ENCODE results near the gene FAM124B.
"Not testable (repeated sequence)": the region's sequence is repeated elsewhere in the genome, so short reads cannot be mapped to it uniquely, and the experiment has no call there.

Gene FAM124B

DNA sequence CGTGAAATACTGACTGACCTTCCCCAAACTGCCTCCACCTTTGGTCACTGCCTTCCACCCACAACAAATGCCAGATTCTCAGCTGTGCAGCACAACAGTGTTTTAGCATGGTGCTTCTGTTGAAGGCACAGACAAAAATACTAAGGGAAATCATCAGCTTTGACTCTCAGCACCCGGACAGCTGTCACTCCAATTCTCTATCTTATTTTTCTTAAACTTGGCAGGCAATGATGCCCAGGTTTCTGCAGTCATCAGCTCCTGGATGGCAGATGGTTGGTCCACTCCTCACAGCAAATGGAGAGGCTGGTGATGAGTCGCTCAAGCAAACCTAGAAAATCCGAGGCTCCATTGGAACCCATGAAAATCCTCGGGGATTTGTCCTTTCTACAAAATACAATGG, 2.9 kb upstream of the FAM124B start:
- DNase-seq (ENCODE audit: low spot score in 2 of 2) (no peak), ATAC-seq (ENCODE audit: low read depth) (no peak)
- Mint-ChIP-seq H3K36me3 (no peaks in the 10 kb centered on the region), H3K27ac (no peak overlapping the region), H3K9me3 (no peaks in the 10 kb centered on the region), H3K4me1 (no peaks in the 10 kb centered on the region), H3K27me3 (no peaks in the 10 kb centered on the region), H3K4me3 (no peak overlapping the region)

- no peak overlapping the region for H3K4me3 Mint-ChIP-seq
- H3K27ac Mint-ChIP-seq = no peak overlapping the region
- DNase-seq (ENCODE audit: low spot score in 2 of 2) (no peak), ATAC-seq (ENCODE audit: low read depth) (no peak)
- no peaks in the 10 kb centered on the region for H3K27me3 Mint-ChIP-seq
- no peaks in the 10 kb centered on the region for H3K36me3 Mint-ChIP-seq
- no peaks in the 10 kb centered on the region for H3K4me1 Mint-ChIP-seq
- no peaks in the 10 kb centered on the region for H3K9me3 Mint-ChIP-seq
Measured at GRCh38 chr2:224403657-224404056, 1.8 kb upstream of the FAM124B start.

GRCh38 chr2:224400886-224401632, 848 bp downstream of the FAM124B start:
- H3K27ac Mint-ChIP-seq = no peak overlapping the region
- peaks cover 6% of the 10 kb centered on the region for H3K9me3 Mint-ChIP-seq
- DNase-seq (ENCODE audit: low spot score in 2 of 2) (no peak), ATAC-seq (ENCODE audit: low read depth) (no peak)
- peak overlapping the region; percentile 59 for H3K4me3 Mint-ChIP-seq
- no peaks in the 10 kb centered on the region for H3K4me1 Mint-ChIP-seq
- H3K27me3 Mint-ChIP-seq = no peaks in the 10 kb centered on the region
- no peaks in the 10 kb centered on the region for H3K36me3 Mint-ChIP-seq

- Mint-ChIP-seq H3K27ac (no peak overlapping the region), H3K36me3 (no peaks in the 10 kb centered on the region), H3K4me1 (no peaks in the 10 kb centered on the region), H3K9me3 (peaks cover 6% of the 10 kb centered on the region), H3K4me3 (no peak overlapping the region), H3K27me3 (no peaks in the 10 kb centered on the region)
- no peak for ATAC-seq (ENCODE audit: low read depth)
- no peak for DNase-seq (ENCODE audit: low spot score in 2 of 2)
Measured at GRCh38 chr2:224400174-224400810, 1.6 kb downstream of the FAM124B start.

DNA sequence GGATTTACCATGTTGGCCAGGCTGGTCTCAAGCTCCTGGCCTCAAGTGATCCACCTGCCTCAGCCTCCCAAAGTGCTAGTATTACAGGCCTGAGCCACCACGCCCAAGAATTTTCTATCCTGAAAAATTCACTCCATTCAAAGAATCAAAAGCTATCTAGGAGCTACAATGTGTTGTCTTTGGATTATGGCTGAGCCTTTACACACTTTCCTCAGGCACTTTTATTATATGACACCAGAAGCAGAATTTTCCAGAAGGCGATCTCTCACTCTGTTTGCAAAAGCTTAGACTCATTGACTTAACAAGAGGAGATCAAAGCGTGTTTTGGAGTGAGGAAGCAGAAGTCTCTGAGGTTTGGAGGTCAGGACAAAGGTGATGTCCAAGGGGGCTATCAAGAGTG, 3.6 kb downstream of the FAM124B start:
- H3K4me1 Mint-ChIP-seq = no peaks in the 10 kb centered on the region
- H3K4me3 Mint-ChIP-seq = no peak overlapping the region
- H3K36me3 Mint-ChIP-seq = no peaks in the 10 kb centered on the region
- no peak for DNase-seq (ENCODE audit: low spot score in 2 of 2)
- peaks cover 6% of the 10 kb centered on the region for H3K9me3 Mint-ChIP-seq
- no peak overlapping the region for H3K27ac Mint-ChIP-seq
- no peaks in the 10 kb centered on the region for H3K27me3 Mint-ChIP-seq
- ATAC-seq (ENCODE audit: low read depth) = no peak

DNA sequence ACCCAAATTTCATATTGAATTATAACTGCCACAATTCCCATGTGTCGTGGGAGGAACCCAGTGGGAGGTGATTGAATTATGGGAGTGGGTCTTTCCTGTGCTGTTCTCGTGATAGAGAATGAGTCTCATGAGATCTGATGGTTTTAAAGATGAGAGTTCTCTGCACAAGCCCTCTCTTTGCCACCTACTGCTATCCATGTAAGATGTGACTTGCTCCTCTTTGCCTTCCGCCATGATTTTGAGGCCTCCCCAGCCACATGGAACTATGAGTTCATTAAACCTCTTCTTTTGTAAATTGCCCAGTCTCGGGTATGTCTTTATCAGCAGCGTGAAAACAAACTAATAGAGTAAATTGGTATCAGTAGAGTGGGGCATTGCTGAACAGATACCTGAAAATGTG, 4.8 kb downstream of the FAM124B start:
- not testable (repeated sequence) for H3K9me3 Mint-ChIP-seq; H3K36me3 Mint-ChIP-seq; H3K4me3 Mint-ChIP-seq; H3K4me1 Mint-ChIP-seq; ATAC-seq (ENCODE audit: low read depth); H3K27ac Mint-ChIP-seq; DNase-seq (ENCODE audit: low spot score in 2 of 2); H3K27me3 Mint-ChIP-seq

GRCh38 chr2:224395620-224396390, 6.1 kb downstream of the FAM124B start:
- DNase-seq (ENCODE audit: low spot score in 2 of 2) (no peak), ATAC-seq (ENCODE audit: low read depth) (no peak)
- no peaks in the 10 kb centered on the region for H3K4me1 Mint-ChIP-seq
- H3K27ac Mint-ChIP-seq = no peak overlapping the region
- peaks cover 6% of the 10 kb centered on the region for H3K9me3 Mint-ChIP-seq
- H3K4me3 Mint-ChIP-seq = no peak overlapping the region
- H3K36me3 Mint-ChIP-seq = no peaks in the 10 kb centered on the region
- H3K27me3 Mint-ChIP-seq = no peaks in the 10 kb centered on the region

- H3K36me3 Mint-ChIP-seq = no peaks in the 10 kb centered on the region
- no peak for ATAC-seq (ENCODE audit: low read depth)
Measured at GRCh38 chr2:224393157-224393872, 8.6 kb downstream of the FAM124B start.

DNA sequence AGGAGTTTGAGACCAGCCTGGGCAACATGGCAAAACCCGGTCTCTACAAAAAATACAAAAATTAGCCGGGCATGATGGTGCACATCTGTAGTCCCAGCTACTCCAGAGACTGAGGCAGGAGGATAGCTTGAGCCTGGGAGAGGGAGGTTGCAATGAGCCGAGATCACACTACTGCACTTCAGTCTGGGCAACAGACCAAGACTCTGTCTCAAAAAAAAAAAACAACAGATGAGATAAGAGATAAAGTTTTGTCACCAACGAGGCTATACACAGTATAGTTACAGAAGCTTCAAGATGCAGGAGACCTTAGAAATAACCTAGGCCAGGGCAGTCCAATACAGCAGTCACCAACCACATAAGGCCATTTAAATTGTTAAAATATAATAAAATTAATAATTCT, 9.4 kb downstream of the FAM124B start:
- Mint-ChIP-seq H3K4me1 (no peaks in the 10 kb centered on the region), H3K27ac (no peak overlapping the region), H3K4me3 (no peak overlapping the region), H3K36me3 (no peaks in the 10 kb centered on the region), H3K27me3 (peaks cover 3% of the 10 kb centered on the region), H3K9me3 (peaks cover 6% of the 10 kb centered on the region)
- DNase-seq (ENCODE audit: low spot score in 2 of 2) (no peak), ATAC-seq (ENCODE audit: low read depth) (no peak)

More at GRCh38 chr2:224393157-224393872, 8.6 kb downstream of the FAM124B start:
- Mint-ChIP-seq H3K27ac (no peak overlapping the region), H3K4me3 (no peak overlapping the region), H3K27me3 (peaks cover 1% of the 10 kb centered on the region), H3K9me3 (peaks cover 6% of the 10 kb centered on the region), H3K4me1 (no peaks in the 10 kb centered on the region)
- no peak for DNase-seq (ENCODE audit: low spot score in 2 of 2)

DNA sequence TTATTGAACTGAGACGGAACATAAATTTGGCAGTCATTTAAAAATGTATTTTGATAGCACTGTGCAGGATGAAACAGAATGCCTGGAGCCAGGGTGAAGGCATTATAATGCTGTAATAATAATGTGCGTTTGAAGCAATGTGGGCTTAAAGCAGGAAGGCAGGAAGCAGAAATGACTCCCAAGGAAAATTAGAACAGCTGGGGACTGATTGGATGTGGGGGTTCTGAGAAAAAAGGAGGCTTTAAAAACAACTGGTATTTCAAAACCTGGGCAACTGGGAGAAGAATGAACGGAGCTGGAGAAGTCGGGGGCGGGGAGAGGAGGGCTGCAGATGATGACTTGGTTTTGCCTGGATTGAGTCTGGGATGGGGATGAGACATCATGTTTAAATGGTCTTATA, 12.6 kb downstream of the FAM124B start:
- DNase-seq (ENCODE audit: low spot score in 2 of 2) (no peak), ATAC-seq (ENCODE audit: low read depth) (no peak)
- no peak overlapping the region for H3K27ac Mint-ChIP-seq
- H3K9me3 Mint-ChIP-seq = no peaks in the 10 kb centered on the region
- no peaks in the 10 kb centered on the region for H3K36me3 Mint-ChIP-seq
- H3K4me3 Mint-ChIP-seq = no peak overlapping the region
- no peaks in the 10 kb centered on the region for H3K4me1 Mint-ChIP-seq
- H3K27me3 Mint-ChIP-seq = peaks cover 4% of the 10 kb centered on the region

DNA sequence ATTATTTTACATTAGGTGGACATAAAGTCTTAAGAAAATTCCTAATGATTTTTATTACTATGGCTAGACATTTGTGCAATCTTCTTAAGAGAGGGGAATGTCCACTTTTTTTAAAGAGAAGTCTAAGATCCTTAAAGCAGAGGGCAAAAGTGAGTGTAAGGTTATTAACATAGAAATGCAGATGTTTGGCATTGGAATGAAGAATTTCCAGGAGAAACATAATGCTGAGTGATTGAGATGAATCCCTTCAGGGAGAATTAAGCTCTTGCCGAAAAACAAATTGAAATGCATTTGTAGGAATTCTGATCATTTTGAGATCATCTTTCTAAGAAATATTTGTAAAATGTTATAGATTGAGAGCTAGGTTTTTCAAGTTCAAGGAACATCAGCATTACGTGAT, 15.0 kb downstream of the FAM124B start:
- Mint-ChIP-seq H3K4me1 (no peaks in the 10 kb centered on the region), H3K27me3 (peaks cover 4% of the 10 kb centered on the region), H3K9me3 (no peaks in the 10 kb centered on the region), H3K36me3 (no peaks in the 10 kb centered on the region), H3K4me3 (no peak overlapping the region), H3K27ac (no peak overlapping the region)
- ATAC-seq (ENCODE audit: low read depth) = no peak
- DNase-seq (ENCODE audit: low spot score in 2 of 2) = no peak

- Mint-ChIP-seq H3K27ac (no peak overlapping the region), H3K4me3 (no peak overlapping the region), H3K9me3 (no peaks in the 10 kb centered on the region), H3K27me3 (peaks cover 2% of the 10 kb centered on the region), H3K4me1 (peaks cover under 1% of the 10 kb centered on the region), H3K36me3 (no peaks in the 10 kb centered on the region)
- ATAC-seq (ENCODE audit: low read depth) (no peak), DNase-seq (ENCODE audit: low spot score in 2 of 2) (no peak)
Measured at GRCh38 chr2:224382973-224383555, 18.8 kb downstream of the FAM124B start.

DNA sequence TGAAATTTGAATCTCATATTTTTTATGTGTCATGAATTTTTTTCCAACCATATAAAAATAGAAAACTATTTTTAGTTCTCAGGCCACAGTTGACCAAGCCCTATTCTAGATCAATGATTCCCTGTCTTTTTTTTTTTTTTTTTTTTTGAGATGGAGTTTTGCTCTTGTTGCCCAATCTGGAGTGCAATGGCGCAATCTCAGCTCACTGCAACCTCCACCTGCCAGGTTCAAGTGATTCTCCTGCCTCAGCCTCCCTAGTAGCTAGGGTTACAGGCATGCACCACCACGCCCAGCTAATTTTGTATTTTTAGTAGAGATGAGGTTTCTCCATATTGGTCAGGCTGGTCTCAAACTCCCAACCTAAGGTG, 19.6 kb downstream of the FAM124B start:
- H3K9me3 Mint-ChIP-seq; H3K27ac Mint-ChIP-seq; ATAC-seq (ENCODE audit: low read depth); H3K27me3 Mint-ChIP-seq; H3K4me3 Mint-ChIP-seq; H3K4me1 Mint-ChIP-seq; H3K36me3 Mint-ChIP-seq; DNase-seq (ENCODE audit: low spot score in 2 of 2): not testable (repeated sequence)

All from memory B cell (primary cell).